SK-N-MC (cell line): ENCODE measurements around the gene CDC42BPG.

Source experiments
- DNase-seq: peaks from one replicate; pipeline ENCODE4 v3.0.0-alpha.2; 2011; ENCODE audit warnings: low read depth, low spot score
- H3K27ac ChIP-seq: fragments of 200-600 bp; sonication (generic); 2 replicates; pipeline ENCODE4 v1.5.1; 2016; ENCODE audit warnings: mixed run types
- H3K36me3 ChIP-seq: fragments of 200-600 bp; sonication (generic); 2 replicates; pipeline ENCODE4 v1.6.1; 2017; ENCODE audit warnings: antibody characterized with exemption, low read length, mixed read lengths; ENCODE audit not compliant: insufficient read depth
- H3K4me3 ChIP-seq: fragments of 200-600 bp; sonication (generic); 2 replicates; pipeline ENCODE4 v1.5.1; 2016
- H3K9ac ChIP-seq: fragments of 200-600 bp; sonication (generic); 2 replicates; pipeline ENCODE4 v1.8.0; 2017; ENCODE audit warnings: mixed run types, mixed read lengths; ENCODE audit not compliant: insufficient read length
- H3K9me3 ChIP-seq: fragments of 200-600 bp; sonication (generic); 2 replicates; pipeline ENCODE4 v1.6.1; 2017; ENCODE audit warnings: low read depth, mild to moderate bottlenecking, antibody characterized with exemption, low read length, moderate library complexity, mixed read lengths
- EZH2 ChIP-seq: fragments of 200-600 bp; sonication (generic); IDR thresholded peaks from one replicate; pipeline ENCODE4 v1.6.1; 2017; ENCODE audit warnings: antibody characterized with exemption
- FOXP2 ChIP-seq: optimal IDR thresholded peaks from 2 replicates; pipeline ENCODE3; 2011; ENCODE audit warnings: mild to moderate bottlenecking, moderate library complexity; ENCODE audit not compliant: insufficient read depth; ENCODE audit errors: extremely low read length, control extremely low read depth
- POLR2AphosphoS5 ChIP-seq: IDR thresholded peaks from 2 replicates; pipeline ENCODE4 v1.6.1; 2012; ENCODE audit warnings: mild to moderate bottlenecking, low read depth, low read length, borderline replicate concordance

The CDC42BPG gene

DNA sequence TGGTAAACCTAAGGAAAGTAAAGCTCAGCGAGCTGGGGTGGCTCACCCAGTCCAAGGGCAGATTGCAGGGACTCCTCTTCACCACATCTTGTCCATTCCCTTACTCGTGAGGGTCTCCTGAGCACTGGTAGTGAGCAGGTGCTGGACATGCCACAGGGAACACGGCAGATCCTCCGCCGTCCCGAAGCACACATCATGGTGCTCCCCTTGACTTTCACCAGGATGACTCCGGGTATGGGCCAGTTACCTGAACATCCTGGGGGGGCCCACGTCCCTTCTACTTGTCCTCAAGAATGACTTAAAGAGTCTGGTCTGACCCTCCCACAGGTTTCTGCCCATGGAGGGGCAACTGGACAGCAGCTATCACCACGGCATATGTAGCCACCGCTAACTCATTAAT, 58.1 kb downstream of the CDC42BPG start:
- Histone ChIP-seq H3K36me3 (no peaks in the 10 kb centered on the region), H3K9me3 (no peaks in the 10 kb centered on the region), H3K27ac (no peak overlapping the region), H3K4me3 (no peak overlapping the region), H3K9ac (no peak overlapping the region)
- no peak for DNase-seq
- no peak for TF ChIP-seq EZH2
- TF ChIP-seq FOXP2, result no peak
- TF ChIP-seq POLR2AphosphoS5, result no peak

- TF ChIP-seq EZH2, result no peak
- no peak for TF ChIP-seq FOXP2
- no peak for TF ChIP-seq POLR2AphosphoS5
- Histone ChIP-seq H3K36me3 (no peaks in the 10 kb centered on the region), H3K27ac (no peak overlapping the region), H3K4me3 (no peak overlapping the region), H3K9me3 (no peaks in the 10 kb centered on the region), H3K9ac (no peak overlapping the region)
- no peak for DNase-seq
Measured at GRCh38 chr11:64784813-64785581, 59.5 kb downstream of the CDC42BPG start.

GRCh38 chr11:64778473-64779298, 65.8 kb downstream of the CDC42BPG start, which contains the start of gene SF1:
Gene SF1, minus strand, starts transcription at chr11:64778542. Its CDS starts 150 bp downstream, at chr11:64778392.
- peak within 1 kb of the TSS; percentile 96 for H3K4me3 ChIP-seq
- H3K9ac ChIP-seq, result peak within 1 kb of the TSS; percentile 99
- no peaks in the 10 kb centered on the region for H3K9me3 ChIP-seq
- TF ChIP-seq POLR2AphosphoS5 (peak; percentile 91), FOXP2 (peak; percentile 85), EZH2 (no peak)
- peaks cover 39% of the 10 kb centered on the region for H3K36me3 ChIP-seq
- peak within 1 kb of the TSS; percentile 97 for H3K27ac ChIP-seq
- peak; percentile 99 for DNase-seq

DNA sequence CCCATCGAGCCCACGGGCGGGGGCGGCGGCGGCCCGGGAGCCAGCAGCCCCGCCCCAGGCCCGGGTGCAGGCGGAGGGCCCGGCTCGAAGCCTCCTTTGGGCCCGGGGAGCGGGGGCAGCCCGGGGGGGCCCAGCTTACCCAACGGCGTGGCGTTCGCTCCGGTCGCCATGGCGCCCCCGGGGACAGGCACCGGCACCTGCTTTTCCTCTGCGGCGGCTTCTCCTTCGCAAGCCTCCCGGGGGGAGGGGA, 66.3 kb downstream of the CDC42BPG start:
- Histone ChIP-seq H3K27ac (peak overlapping the region; percentile 97), H3K9ac (peak overlapping the region; percentile 99), H3K36me3 (peaks cover 44% of the 10 kb centered on the region), H3K9me3 (no peaks in the 10 kb centered on the region), H3K4me3 (peak overlapping the region; percentile 88)
- no peak for TF ChIP-seq EZH2
- no peak for TF ChIP-seq FOXP2
- TF ChIP-seq POLR2AphosphoS5, result no peak; the same call in 1 of the 2 replicates
- no peak for DNase-seq

- Histone ChIP-seq H3K36me3 (peaks cover 49% of the 10 kb centered on the region), H3K9me3 (no peaks in the 10 kb centered on the region), H3K9ac (peak overlapping the region; percentile 99), H3K27ac (peak overlapping the region; percentile 97), H3K4me3 (peak overlapping the region; percentile 96)
- TF ChIP-seq POLR2AphosphoS5 (peak; percentile 20; the same call in 1 of the 2 replicates), FOXP2 (no peak)
- no peak for DNase-seq
Measured at GRCh38 chr11:64777449-64778222, 66.8 kb downstream of the CDC42BPG start.

DNA sequence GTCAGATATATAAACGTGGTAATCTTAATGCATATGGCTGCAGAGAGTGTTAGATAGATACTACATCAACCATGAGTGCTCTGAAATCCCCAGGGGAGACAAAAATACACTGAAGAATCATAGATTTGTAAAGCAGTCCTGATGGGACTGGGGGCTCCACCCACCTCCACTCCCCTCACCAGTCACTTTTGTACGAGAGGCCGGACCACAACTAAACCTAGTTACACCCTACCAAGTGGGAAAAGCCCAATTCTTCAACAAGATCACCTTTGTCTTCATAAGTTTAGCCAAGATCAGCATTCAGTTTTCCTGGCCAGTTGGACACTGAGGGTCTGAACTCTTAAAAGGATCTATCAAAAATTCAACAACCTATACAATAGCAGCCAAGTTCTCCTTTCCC, 67.6 kb downstream of the CDC42BPG start:
- H3K9ac ChIP-seq, result peak overlapping the region; percentile 92
- peaks cover 57% of the 10 kb centered on the region for H3K36me3 ChIP-seq
- TF ChIP-seq FOXP2 (no peak), POLR2AphosphoS5 (peak; percentile 13; the same call in 1 of the 2 replicates)
- DNase-seq, result no peak
- no peak overlapping the region for H3K27ac ChIP-seq
- H3K9me3 ChIP-seq, result no peaks in the 10 kb centered on the region
- peak overlapping the region; percentile 96 for H3K4me3 ChIP-seq

- DNase-seq, result no peak
- Histone ChIP-seq H3K9ac (peak overlapping the region; percentile 92), H3K9me3 (no peaks in the 10 kb centered on the region), H3K27ac (no peak overlapping the region), H3K4me3 (peak overlapping the region; percentile 96), H3K36me3 (peaks cover 61% of the 10 kb centered on the region)
- TF ChIP-seq EZH2 (no peak), POLR2AphosphoS5 (0 out of 2 replicates have a peak, but pooled peaks have one; percentile 2)
Measured at GRCh38 chr11:64776425-64776824, 68.0 kb downstream of the CDC42BPG start.

DNA sequence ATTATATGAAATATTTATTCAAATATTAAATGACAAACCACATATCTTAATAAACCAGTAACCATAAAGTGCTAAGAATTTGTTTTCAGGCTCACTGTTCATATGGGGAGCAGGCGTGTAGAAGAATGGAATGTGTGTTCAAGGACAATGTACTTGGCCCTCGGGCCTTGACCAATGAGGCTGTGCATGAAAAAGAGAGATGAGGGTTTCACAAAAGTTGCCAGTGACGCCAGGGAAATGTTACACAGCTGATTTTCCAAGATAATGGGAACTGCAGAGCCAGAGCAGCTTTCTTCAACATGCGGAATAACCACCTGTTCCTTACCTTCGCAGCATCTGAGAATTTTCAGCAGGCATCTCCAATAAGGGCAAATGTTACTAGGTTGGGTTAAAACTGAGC, 70.3 kb downstream of the CDC42BPG start:
- H3K9me3 ChIP-seq, result no peaks in the 10 kb centered on the region
- no peak for TF ChIP-seq POLR2AphosphoS5
- no peak for TF ChIP-seq FOXP2
- TF ChIP-seq EZH2, result no peak
- peaks cover 84% of the 10 kb centered on the region for H3K36me3 ChIP-seq
- DNase-seq, result no peak
- H3K4me3 ChIP-seq, result no peak overlapping the region
- H3K27ac ChIP-seq, result no peak overlapping the region
- H3K9ac ChIP-seq, result no peak overlapping the region
